ENCODE data around the gene FBN2. TPM values are rescaled to one million over a fixed set of nuclear protein-coding genes. Genes with fewer than 3 reads are reported as not detected.
"Not testable (repeated sequence)": the region's sequence is repeated elsewhere in the genome, so short reads cannot be mapped to it uniquely, and the experiment has no call there.

FBN2 gene
- total RNA-seq, 1 donor from 2014 or later = 10.0 TPM

- ATAC-seq (peak; percentile 16), DNase-seq (peak; percentile 28)
- intact Hi-C loops (cut with micrococcal nuclease) = no loop called here
Observed at GRCh38 chr5:128536254-128537220, 1.5 kb downstream of the FBN2 start.

GRCh38 chr5:128535251-128535650 lies 2.8 kb downstream of the FBN2 start:
- intact Hi-C loops (cut with micrococcal nuclease) = no loop called here
- DNase-seq (no peak), ATAC-seq (no peak)

- intact Hi-C loops (cut with micrococcal nuclease) = no loop called here
- ATAC-seq (no peak), DNase-seq (no peak)
Observed at GRCh38 chr5:128534726-128535125, 3.3 kb downstream of the FBN2 start.

- intact Hi-C loops (cut with micrococcal nuclease) = no loop called here
- DNase-seq (no peak), ATAC-seq (no peak)
Observed at GRCh38 chr5:128532776-128533175, 5.3 kb downstream of the FBN2 start.

- intact Hi-C loops (cut with micrococcal nuclease) = no loop called here
- DNase-seq = no peak
- ATAC-seq = no peak
Observed at GRCh38 chr5:128532127-128532526, 5.9 kb downstream of the FBN2 start.

GRCh38 chr5:128528637-128529255 lies 9.3 kb downstream of the FBN2 start:
- intact Hi-C loops (cut with micrococcal nuclease) = no loop called here
- DNase-seq (no peak), ATAC-seq (no peak)

GRCh38 chr5:128528126-128528525 lies 9.9 kb downstream of the FBN2 start:
- ATAC-seq (no peak), DNase-seq (no peak)
- intact Hi-C loops (cut with micrococcal nuclease) = no loop called here

GRCh38 chr5:128527077-128527476 lies 11.0 kb downstream of the FBN2 start:
- DNase-seq (no peak), ATAC-seq (no peak)
- intact Hi-C loops (cut with micrococcal nuclease) = no loop called here

GRCh38 chr5:128522336-128522735 lies 15.7 kb downstream of the FBN2 start:
- ATAC-seq = no peak
- intact Hi-C loops (cut with micrococcal nuclease) = no loop called here
- DNase-seq = no peak

GRCh38 chr5:128519827-128520226 lies 18.2 kb downstream of the FBN2 start:
- intact Hi-C loops (cut with micrococcal nuclease) = no loop called here
- DNase-seq (no peak), ATAC-seq (no peak)

- ATAC-seq = no peak
Observed at GRCh38 chr5:128516978-128517377, 21.1 kb downstream of the FBN2 start.

GRCh38 chr5:128513806-128514205 lies 24.2 kb downstream of the FBN2 start:
- ATAC-seq (peak; percentile 68), DNase-seq (no peak)
- intact Hi-C loops (cut with micrococcal nuclease) = no loop called here

More at GRCh38 chr5:128516978-128517377, 21.1 kb downstream of the FBN2 start:
- no peak for DNase-seq
- intact Hi-C loops (cut with micrococcal nuclease) = no loop called here

- intact Hi-C loops (cut with micrococcal nuclease) = no loop called here
- ATAC-seq (peak; percentile 69), DNase-seq (no peak)
Observed at GRCh38 chr5:128512894-128513293, 25.2 kb downstream of the FBN2 start.

- intact Hi-C loops (cut with micrococcal nuclease) = no loop called here
- DNase-seq (no peak), ATAC-seq (no peak)
Observed at GRCh38 chr5:128506643-128507042, 31.4 kb downstream of the FBN2 start.

GRCh38 chr5:128503727-128504126 lies 34.3 kb downstream of the FBN2 start:
- ATAC-seq; intact Hi-C loops (cut with micrococcal nuclease); DNase-seq: not testable (repeated sequence)

- ATAC-seq (peak; percentile 57), DNase-seq (no peak)
- intact Hi-C loops (cut with micrococcal nuclease) = loop anchor here (5.0 kb wide), 1 partner anchor 282 kb away; no protein-coding TSS in a partner anchor
Observed at GRCh38 chr5:128498844-128499455, 39.1 kb downstream of the FBN2 start.

GRCh38 chr5:128494516-128494915 lies 43.5 kb downstream of the FBN2 start:
- no peak for ATAC-seq
- DNase-seq = no peak
- intact Hi-C loops (cut with micrococcal nuclease) = no loop called here

GRCh38 chr5:128493657-128494329 lies 44.3 kb downstream of the FBN2 start:
- peak; percentile 80 for ATAC-seq
- DNase-seq = no peak
- intact Hi-C loops (cut with micrococcal nuclease) = no loop called here

- ATAC-seq = peak; percentile 47
- intact Hi-C loops (cut with micrococcal nuclease) = no loop called here
Observed at GRCh38 chr5:128491291-128491690, 46.8 kb downstream of the FBN2 start.

More at GRCh38 chr5:128491291-128491690, 46.8 kb downstream of the FBN2 start:
- DNase-seq = no peak
